Heart left ventricle (tissue), 13 donors: ENCODE results near the gene APLP2.

Experiments used
- CTCF ChIP-seq, 12 donors: fragments of 200-600 bp; sonication (generic) in 4 of 12; IDR thresholded peaks; one replicate each; pipeline versions ENCODE4 v1.5.0 to v1.8.0; 2018 to 2022; ENCODE audit warnings: antibody characterized with exemption in 12 of 12, mild to moderate bottlenecking in 5 of 12
- POLR2A ChIP-seq, 2 donors: fragments of 450-650 bp; IDR thresholded peaks; one replicate each; pipeline ENCODE4 v1.6.1; 2017; ENCODE audit warnings: antibody characterized with exemption in 2 of 2, mild to moderate bottlenecking in 2 of 2, moderate library complexity in 2 of 2
- donor health status: ischemic (EF 13 %, LVEDD 7.1; RV severe dilation, severe dysfunction).
- donor health status: DM: no; HTN: yes; CAD: no.
- donor health status: DM: no; HTN: no; CAD: no.
- donor health status: ischemic (EF 25% LVEDD 6.9; RV normal size, moderate dysfunction).
- donor health status: ischemic (EF 25% LVEDD 5.7; RV mildly dilated, moderate dysfunction).
- donor health status: ischemic (EF 35%, LVEDD 5.7; RV mildly dilated, moderate dysfunction).
- donor health status: nonischemic (EF 11% LVEDD 7.7; RV severe dilation, severe dysfunction).
- donor health status: DM: yes; HTN: yes; CAD: no.
- donor health status: PGD.
- donor health status: ischemic (EF 29% LVEDD 5.4; RV normal size, mild dysfunction).
- donor health status: nonischemic (EF 23%, LVEDD 6.1; RV moderate dilation, normal function).

- TF ChIP-seq CTCF (IDR thresholded peaks at IDR 0.05) (no peak), POLR2A (IDR thresholded peaks at IDR 0.05) (no peak)
These were observed 68.3 kb downstream of the APLP2 start for GRCh38 chr11:130137999-130138398.
